ENCODE measurements around the gene U2SURP. TPM values are rescaled to one million over a fixed set of nuclear protein-coding genes. Genes with fewer than 3 reads are reported as not detected.
"Not testable (repeated sequence)": the region's sequence is repeated elsewhere in the genome, so short reads cannot be mapped to it uniquely, and the experiment has no call there.

U2SURP gene
- total and polyA plus RNA-seq, 4 donors: 8.3 to 41.2 (median 30.3) TPM

DNA sequence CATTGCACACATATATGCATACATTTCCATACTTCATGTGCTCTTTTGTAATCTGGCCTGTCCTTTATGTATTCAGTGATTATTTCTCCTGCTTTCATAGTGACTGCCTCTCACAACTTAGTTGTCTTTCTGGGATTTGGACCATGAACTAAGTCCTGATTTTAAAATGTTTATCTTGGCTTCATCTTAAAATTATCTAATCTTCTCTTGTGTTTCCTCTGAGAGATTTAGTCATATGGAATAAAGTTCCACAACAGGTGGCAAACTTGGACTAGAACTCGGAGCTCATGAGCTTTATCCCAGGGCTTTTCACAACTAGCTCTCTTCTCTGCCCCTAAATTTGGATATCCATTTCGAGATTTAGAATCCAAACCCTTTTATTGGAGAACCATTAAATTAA is 44.3 kb downstream of the U2SURP start:
- 64% methylated on average over 2 of the region's 2 CpGs for WGBS
- Histone ChIP-seq H3K36me3 (ENCODE audit: control insufficient read depth in 4 of 4, insufficient read depth in 3 of 4, low read depth in 1 of 4, low read length in 3 of 4) (peaks cover 3 to 29% (median 20%) of the 10 kb centered on the region in 4 donors), H3K27ac (ENCODE audit: low read depth in 1 of 2, low read length in 2 of 2) (no peak overlapping the region), H3K27me3 (ENCODE audit: control insufficient read depth in 4 of 4, insufficient read depth in 4 of 4, low read length in 3 of 4) (no peaks in the 10 kb centered on the region), H3K9ac (ENCODE audit: low read depth in 1 of 2, low read length in 2 of 2) (no peak overlapping the region), H3K4me3 (ENCODE audit: low read depth in 1 of 3, low read length in 3 of 3) (no peak overlapping the region), H3K4me1 (ENCODE audit: control insufficient read depth in 4 of 4, insufficient read depth in 4 of 4, low read length in 3 of 4) (peaks cover 0 to 5% (median 3%) of the 10 kb centered on the region in 4 donors), H3K9me3 (ENCODE audit: control insufficient read depth in 4 of 4, low read length in 3 of 4) (no peaks in the 10 kb centered on the region)
- no peak for DNase-seq (ENCODE audit: low spot score)
- TF ChIP-seq MAX (IDR thresholded peaks at IDR 0.05): no peak
- TF ChIP-seq, protein P1, sequence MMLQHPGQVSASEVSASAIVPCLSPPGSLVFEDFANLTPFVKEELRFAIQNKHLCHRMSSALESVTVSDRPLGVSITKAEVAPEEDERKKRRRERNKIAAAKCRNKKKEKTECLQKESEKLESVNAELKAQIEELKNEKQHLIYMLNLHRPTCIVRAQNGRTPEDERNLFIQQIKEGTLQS (IDR thresholded peaks at IDR 0.05): no peak
- peak; percentile 34 to 49 for TF ChIP-seq HNF4A (conservative IDR thresholded peaks at IDR 0.05)
- no peak for TF ChIP-seq TAF1 (conservative IDR thresholded peaks at IDR 0.05)
- TF ChIP-seq RAD21 (IDR thresholded peaks at IDR 0.05): peak in 1 of 2 donors; percentile 5

GRCh38 chr3:143046075-143046474 is 44.7 kb downstream of the U2SURP start:
- H3K27ac ChIP-seq (ENCODE audit: low read depth in 1 of 2, low read length in 2 of 2); H3K9me3 ChIP-seq (ENCODE audit: control insufficient read depth in 4 of 4, low read length in 3 of 4): not testable (repeated sequence)

GRCh38 chr3:143054011-143054410 is 52.6 kb downstream of the U2SURP start:
- WGBS: 89% methylated on average over 2 of the region's 2 CpGs
- H3K27me3 ChIP-seq (ENCODE audit: control insufficient read depth in 4 of 4, insufficient read depth in 4 of 4, low read length in 3 of 4): no peaks in the 10 kb centered on the region
- H3K4me3 ChIP-seq (ENCODE audit: low read depth in 1 of 3, low read length in 3 of 3): no peak overlapping the region
- H3K9ac ChIP-seq (ENCODE audit: low read depth in 1 of 2, low read length in 2 of 2): no peak overlapping the region
- H3K27ac ChIP-seq (ENCODE audit: low read depth in 1 of 2, low read length in 2 of 2): no peak overlapping the region
- no peak for TF ChIP-seq RAD21 (IDR thresholded peaks at IDR 0.05)
- H3K36me3 ChIP-seq (ENCODE audit: control insufficient read depth in 4 of 4, insufficient read depth in 3 of 4, low read depth in 1 of 4, low read length in 3 of 4): peaks cover 6 to 50% (median 24%) of the 10 kb centered on the region in 4 donors
- H3K9me3 ChIP-seq (ENCODE audit: control insufficient read depth in 4 of 4, low read length in 3 of 4): no peaks in the 10 kb centered on the region
- H3K4me1 ChIP-seq (ENCODE audit: control insufficient read depth in 4 of 4, insufficient read depth in 4 of 4, low read length in 3 of 4): no peaks in the 10 kb centered on the region
- no peak for DNase-seq (ENCODE audit: low spot score)

More at GRCh38 chr3:143046075-143046474, 44.7 kb downstream of the U2SURP start:
- not testable (repeated sequence) for DNase-seq (ENCODE audit: low spot score); H3K9ac ChIP-seq (ENCODE audit: low read depth in 1 of 2, low read length in 2 of 2); H3K4me3 ChIP-seq (ENCODE audit: low read depth in 1 of 3, low read length in 3 of 3); H3K27me3 ChIP-seq (ENCODE audit: control insufficient read depth in 4 of 4, insufficient read depth in 4 of 4, low read length in 3 of 4); H3K4me1 ChIP-seq (ENCODE audit: control insufficient read depth in 4 of 4, insufficient read depth in 4 of 4, low read length in 3 of 4)
- peaks cover 4 to 32% (median 22%) of the 10 kb centered on the region in 4 donors for H3K36me3 ChIP-seq (ENCODE audit: control insufficient read depth in 4 of 4, insufficient read depth in 3 of 4, low read depth in 1 of 4, low read length in 3 of 4)
- WGBS: 84% methylated on average over 3 of the region's 5 CpGs

GRCh38 chr3:143056372-143056771 is 55.0 kb downstream of the U2SURP start:
- Histone ChIP-seq H3K36me3 (ENCODE audit: control insufficient read depth in 4 of 4, insufficient read depth in 3 of 4, low read depth in 1 of 4, low read length in 3 of 4) (peaks cover 4 to 39% (median 18%) of the 10 kb centered on the region in 4 donors), H3K27ac (ENCODE audit: low read depth in 1 of 2, low read length in 2 of 2) (no peak overlapping the region), H3K4me1 (ENCODE audit: control insufficient read depth in 4 of 4, insufficient read depth in 4 of 4, low read length in 3 of 4) (no peaks in the 10 kb centered on the region), H3K9ac (ENCODE audit: low read depth in 1 of 2, low read length in 2 of 2) (no peak overlapping the region), H3K9me3 (ENCODE audit: control insufficient read depth in 4 of 4, low read length in 3 of 4) (no peaks in the 10 kb centered on the region), H3K27me3 (ENCODE audit: control insufficient read depth in 4 of 4, insufficient read depth in 4 of 4, low read length in 3 of 4) (no peaks in the 10 kb centered on the region), H3K4me3 (ENCODE audit: low read depth in 1 of 3, low read length in 3 of 3) (no peak overlapping the region)
- WGBS: 97% methylated on average over 3 of the region's 3 CpGs
- DNase-seq (ENCODE audit: low spot score): no peak
- TF ChIP-seq YY1 (IDR thresholded peaks at IDR 0.05) (no peak), EGR1 (IDR thresholded peaks at IDR 0.05; ENCODE audit: low read depth in 2 of 2) (no peak), RXRA (IDR thresholded peaks at IDR 0.05) (no peak), REST (IDR thresholded peaks at IDR 0.05) (no peak), SP1 (IDR thresholded peaks at IDR 0.05) (no peak), HNF4A (conservative IDR thresholded peaks at IDR 0.05) (no peak), FOXA2 (IDR thresholded peaks at IDR 0.05) (no peak)

Measured in liver (tissue), 9 donors.